Neuronal stem cell (in vitro differentiated cells): Measurements from ENCODE around the gene ZBTB1. TPM values are rescaled to one million over a fixed set of nuclear protein-coding genes. Genes with fewer than 3 reads are reported as not detected.

Source experiments
- small RNA-seq: library from polyadenylated mRNA; stranded (forward); fragments of <200 nt; extraction: miRNeasy Mini kit (QIAGEN cat#:217004); gene quantifications from one replicate; pipeline ENCODE3, GENCODE V24; 2013; ENCODE audit not compliant: insufficient read depth

ZBTB1 gene

Small RNA genes within 50 kb of the gene (small RNA-seq; reads per million reads assigned to genes)
- not detected for gene AL049869.4
